Naive thymus-derived CD8-positive, alpha-beta T cell (primary cell): Measurements from ENCODE around the gene CXCR5. TPM values are rescaled to one million over a fixed set of nuclear protein-coding genes. Genes with fewer than 3 reads are reported as not detected.
A peak's percentile ranks its signal among the peaks of the same experiment; 100 is the strongest.

Experiments
- ATAC-seq, 2 donors: fragments of 150-1000 bp; cut with Tn5 transposase in 1 of 2; sonication (Bioruptor Pico), chemical (Tn5 transposase) in 1 of 2; 1 replicate in 1 of 2; 2 replicates in 1 of 2; pipeline ENCODE4 v1.10.0; 2021; ENCODE audit warnings: mild to moderate bottlenecking in 2 of 2, moderate library complexity in 2 of 2
- POLR2A ChIA-PET: fragments of 350-600 bp; sonication (Branson Sonifier 250); formaldehyde crosslinking; loops from one replicate; lab custom pipeline; 2021; ENCODE audit warnings: antibody characterized with exemption; lab: Charles Lee
- DNase-seq, 10 donors: peaks; one replicate each; pipeline versions ENCODE4 v3.0.0 to v3.0.0-alpha.2; 2020 to 2022
- H3K27ac Mint-ChIP-seq, 10 donors: one replicate each; pipeline ENCODE4 v1.8.0; 2020 to 2022; ENCODE audit warnings: mild to moderate bottlenecking in 10 of 10, mixed read lengths in 10 of 10, moderate library complexity in 4 of 10, inconsistent platforms in 1 of 10
- H3K27me3 Mint-ChIP-seq, 5 donors: one replicate each; pipeline ENCODE4 v1.8.0; 2021 to 2022; ENCODE audit warnings: mixed read lengths in 5 of 5
- H3K36me3 Mint-ChIP-seq, 3 donors: one replicate each; pipeline ENCODE4 v1.8.0; 2020 to 2022; ENCODE audit warnings: mixed read lengths in 3 of 3, mild to moderate bottlenecking in 2 of 3, inconsistent platforms in 1 of 3
- H3K4me1 Mint-ChIP-seq, 4 donors: one replicate each; pipeline ENCODE4 v1.8.0; 2021 to 2022; ENCODE audit warnings: mixed read lengths in 4 of 4
- H3K4me3 Mint-ChIP-seq, 10 donors: one replicate each; pipeline ENCODE4 v1.8.0; 2020 to 2022; ENCODE audit warnings: mild to moderate bottlenecking in 10 of 10, mixed read lengths in 10 of 10, moderate library complexity in 6 of 10, inconsistent platforms in 1 of 10
- H3K9me3 Mint-ChIP-seq, 9 donors: one replicate each; pipeline ENCODE4 v1.8.0; 2020 to 2022; ENCODE audit warnings: mixed read lengths in 9 of 9, mild to moderate bottlenecking in 3 of 9, inconsistent platforms in 1 of 9, moderate library complexity in 1 of 9
- polyA plus RNA-seq, 3 donors: library from polyadenylated mRNA; unstranded; fragments of 300-500 nt; fragmentation: Illumina TruSeq; gene quantifications; one replicate each; pipeline ENCODE4 v1.2.3, GENCODE V29; 2021
- total RNA-seq, 8 experiments: library from RNA in 2 of 8; stranded (reverse) in 2 of 8; gene quantifications; one replicate each; pipeline ENCODE4 v1.2.3 and lab custom pipeline; 2021 to 2026

CXCR5 gene
- total and polyA plus RNA-seq, 5 experiments from 2014 or later, result 0.17 to 3.5 (median 0.63) TPM

GRCh38 chr11:118923721-118924587 lies 40.3 kb downstream of the CXCR5 start:
- Mint-ChIP-seq H3K4me1 (peaks cover 42 to 69% (median 56%) of the 10 kb centered on the region in 4 donors), H3K27me3 (peaks cover 0 to 2% (median 0%) of the 10 kb centered on the region in 5 donors), H3K27ac (peak overlapping the region; percentile 93 to 100 (median 96)), H3K36me3 (peaks cover 11 to 27% (median 16%) of the 10 kb centered on the region in 3 donors), H3K4me3 (peak overlapping the region; percentile 87 to 99 (median 96)), H3K9me3 (peaks cover 0 to 2% (median 0%) of the 10 kb centered on the region in 9 donors)
- POLR2A ChIA-PET, result interaction anchor here (0.5 to 8.8 kb wide), 10 partner anchors 23 to 385 kb away, joined by 3 to 52 read pairs (median 4); partner anchors contain the start of gene DPAGT1
- ATAC-seq (no peak), DNase-seq (peak in 2 of 10 donors; percentile 49 to 62)

DNA sequence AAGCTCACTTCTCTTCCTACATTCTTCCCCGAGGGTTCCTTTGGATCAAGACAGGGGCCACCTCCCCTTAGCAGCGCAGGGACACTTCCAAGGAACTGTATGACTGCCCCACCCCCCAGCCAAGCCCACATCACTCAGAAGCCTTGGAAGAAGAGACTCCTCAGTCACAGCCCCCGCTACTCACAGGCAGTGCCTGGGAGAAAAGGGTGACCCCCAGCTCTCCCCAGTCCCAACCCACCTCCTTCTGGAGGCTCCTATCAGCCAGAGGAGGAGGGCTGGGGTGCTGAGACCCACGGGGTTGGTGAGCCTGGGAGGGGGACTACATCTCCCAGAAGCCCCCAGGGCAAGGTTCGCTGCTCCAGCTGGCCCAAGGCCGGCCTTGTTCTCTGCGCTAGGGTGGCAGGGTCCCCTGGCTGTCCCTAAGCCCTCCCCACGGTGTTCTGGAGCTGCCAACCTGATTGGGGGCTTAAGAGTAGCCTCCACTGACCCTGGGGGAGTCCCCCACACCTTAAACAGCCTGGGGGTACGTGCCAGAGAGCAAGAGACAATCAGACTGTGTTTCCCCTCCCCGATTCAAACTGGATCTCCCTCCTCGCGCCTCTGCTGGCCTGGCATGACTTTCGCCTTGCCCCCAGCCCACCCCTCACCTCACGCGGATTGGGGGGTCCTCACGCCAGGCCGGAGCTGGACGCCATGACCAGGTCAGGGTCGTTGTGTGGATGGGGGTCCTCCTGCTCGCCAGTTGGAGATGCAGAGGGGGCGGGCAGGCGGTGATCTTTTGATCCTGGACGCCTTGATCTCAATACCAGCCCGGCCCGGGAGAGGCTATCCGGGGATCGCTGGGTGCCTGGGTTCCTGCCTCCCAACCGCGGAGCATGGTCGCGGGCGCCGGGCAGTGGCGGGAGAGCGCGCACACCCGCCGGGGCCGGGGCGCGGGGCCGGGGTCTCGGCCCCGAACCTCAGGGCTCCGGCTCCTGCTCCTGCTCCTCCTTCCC lies 41.2 kb downstream of the CXCR5 start:
- Mint-ChIP-seq H3K36me3 (peaks cover 11 to 27% (median 16%) of the 10 kb centered on the region in 3 donors), H3K4me1 (peaks cover 37 to 60% (median 51%) of the 10 kb centered on the region in 4 donors), H3K27me3 (peaks cover 0 to 2% (median 0%) of the 10 kb centered on the region in 5 donors), H3K4me3 (peak overlapping the region; percentile 87 to 99 (median 96)), H3K9me3 (peaks cover 0 to 2% (median 0%) of the 10 kb centered on the region in 9 donors), H3K27ac (peak overlapping the region; percentile 93 to 100 (median 97))
- POLR2A ChIA-PET, result interaction anchor here (0.5 to 8.8 kb wide), 14 partner anchors 18 to 236 kb away, joined by 3 to 52 read pairs (median 4); partner anchors contain the start of genes DPAGT1 and UPK2
- DNase-seq (peak in 6 of 10 donors; percentile 34 to 70 (median 62)), ATAC-seq (no peak)

DNA sequence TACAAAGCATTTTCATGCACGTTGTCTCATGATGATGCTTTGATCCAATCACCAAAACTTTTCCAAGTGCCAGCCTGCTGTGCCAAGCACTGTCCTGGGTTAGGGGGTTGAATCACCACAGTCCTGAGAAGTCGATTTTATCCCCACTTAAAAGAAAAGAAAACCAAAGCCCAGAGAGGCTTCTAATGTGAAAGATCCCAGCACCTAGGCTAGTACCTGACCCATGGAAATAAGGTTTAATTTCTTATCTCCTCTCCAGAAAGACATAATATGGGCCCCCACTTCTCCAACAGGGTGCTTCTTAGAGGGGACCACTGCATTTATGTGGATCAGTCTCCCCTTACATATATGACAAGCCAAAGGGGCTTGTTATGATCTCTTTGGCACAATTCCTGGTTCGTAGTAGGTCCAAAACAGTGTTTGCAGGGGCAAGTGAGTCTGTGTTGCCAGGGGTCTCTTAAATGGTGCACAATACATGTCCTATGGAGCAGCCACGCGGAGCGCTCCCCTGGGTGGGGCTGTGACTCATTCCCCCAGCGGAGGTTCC lies 43.9 kb downstream of the CXCR5 start:
- Mint-ChIP-seq H3K4me3 (peak overlapping the region; percentile 93 to 99 (median 96)), H3K27ac (peak overlapping the region; percentile 96 to 100 (median 100)), H3K27me3 (peaks cover 0 to 2% (median 0%) of the 10 kb centered on the region in 5 donors), H3K4me1 (peaks cover 40 to 61% (median 50%) of the 10 kb centered on the region in 4 donors), H3K9me3 (peaks cover 0 to 2% (median 0%) of the 10 kb centered on the region in 9 donors), H3K36me3 (peaks cover 11 to 19% (median 11%) of the 10 kb centered on the region in 3 donors)
- POLR2A ChIA-PET, result interaction anchor here (0.6 to 8.8 kb wide), 7 partner anchors 14 to 163 kb away, joined by 3 to 52 read pairs (median 6); partner anchors contain the start of genes RPS25 and TRAPPC4
- DNase-seq (peak in 2 of 10 donors; percentile 10 to 56), ATAC-seq (no peak)

DNA sequence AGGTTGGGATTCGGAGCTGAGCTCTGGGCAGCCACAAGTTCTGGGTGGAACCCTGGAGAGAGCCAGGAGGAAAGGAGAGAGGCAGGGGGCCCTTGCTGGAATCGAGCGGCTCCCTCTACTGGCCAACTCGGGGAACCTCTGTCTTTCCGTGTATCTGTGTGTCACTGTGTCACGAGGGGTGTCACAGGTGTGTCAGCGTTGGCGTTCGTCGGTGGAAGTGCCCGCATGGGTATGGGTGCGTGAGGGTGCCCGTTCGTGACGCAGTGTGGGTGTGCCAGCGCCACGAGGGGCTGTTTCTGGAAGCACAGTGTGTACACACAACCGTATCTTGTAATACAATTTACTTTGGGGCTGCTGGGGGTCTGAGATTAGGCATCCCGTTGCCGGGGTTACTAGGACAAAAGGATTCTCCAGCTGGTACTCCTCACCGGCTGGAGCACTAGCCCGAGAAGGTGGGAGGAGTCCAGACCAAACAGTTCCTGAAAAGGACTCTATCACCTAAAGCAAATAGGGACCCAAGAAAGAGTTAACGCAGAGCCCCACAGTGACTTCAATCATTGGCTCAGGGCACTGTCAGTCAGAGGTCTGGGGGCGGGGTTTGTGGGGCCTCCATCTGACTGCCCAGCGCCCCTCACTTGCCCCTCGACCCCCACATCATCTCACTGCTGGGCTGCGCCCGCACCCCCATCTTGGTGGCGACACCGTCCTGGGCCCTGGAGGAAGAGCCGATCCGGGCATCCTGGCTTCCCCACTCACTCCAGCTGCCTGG lies 44.6 kb downstream of the CXCR5 start:
- POLR2A ChIA-PET, result interaction anchor here (0.6 to 8.8 kb wide), 11 partner anchors 9 to 235 kb away, joined by 3 to 52 read pairs (median 5); partner anchors contain the start of genes RPS25 and TRAPPC4
- Mint-ChIP-seq H3K4me3 (peak overlapping the region; percentile 93 to 99 (median 96)), H3K9me3 (peaks cover 0 to 2% (median 0%) of the 10 kb centered on the region in 9 donors), H3K4me1 (peaks cover 37 to 61% (median 51%) of the 10 kb centered on the region in 4 donors), H3K36me3 (peaks cover 7 to 15% (median 11%) of the 10 kb centered on the region in 3 donors), H3K27me3 (peaks cover 0 to 2% (median 0%) of the 10 kb centered on the region in 5 donors), H3K27ac (peak overlapping the region; percentile 96 to 100 (median 100))
- ATAC-seq, result peak; percentile 56 to 70
- DNase-seq, result peak; percentile 85 to 99 (median 98)

DNA sequence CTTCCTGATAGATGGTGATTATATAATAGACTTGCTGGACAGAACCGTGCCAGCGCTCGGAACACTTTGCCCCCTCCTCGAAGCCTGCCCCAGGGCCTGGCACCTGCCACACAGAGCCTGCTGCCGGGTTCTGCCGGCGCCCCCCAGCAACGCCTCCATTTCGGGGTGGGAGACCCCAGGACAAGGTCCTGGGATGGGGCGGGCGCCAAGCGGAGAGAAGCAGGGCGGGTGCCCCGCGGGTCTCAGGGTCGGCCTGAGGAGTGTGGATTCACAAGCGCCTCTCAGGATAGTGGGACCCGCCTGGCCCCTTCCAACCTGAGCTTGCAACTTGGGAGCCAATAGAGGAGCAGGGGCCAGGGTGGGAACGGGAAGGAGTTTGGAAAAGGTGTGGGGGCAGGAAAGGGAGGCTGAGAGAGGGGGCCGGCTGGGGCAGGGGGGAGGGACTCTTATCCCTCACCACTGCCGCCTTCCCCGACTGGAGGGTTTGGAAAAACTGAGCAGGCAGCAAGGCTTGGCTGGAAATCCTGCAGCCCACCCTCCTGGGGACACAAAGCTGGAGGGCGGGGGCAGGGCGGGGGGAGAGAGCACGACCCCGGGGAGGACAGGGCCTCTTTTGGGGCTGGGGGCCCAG lies 45.3 kb downstream of the CXCR5 start:
- peak overlapping the region; percentile 93 to 99 (median 96) for H3K4me3 Mint-ChIP-seq
- POLR2A ChIA-PET, result interaction anchor here (0.6 to 8.8 kb wide), 14 partner anchors 8 to 493 kb away, joined by 3 to 52 read pairs (median 6); partner anchors contain the start of genes CENATAC, KMT2A, RPS25 and TRAPPC4
- peaks cover 0 to 2% (median 0%) of the 10 kb centered on the region in 9 donors for H3K9me3 Mint-ChIP-seq
- peaks cover 33 to 60% (median 54%) of the 10 kb centered on the region in 4 donors for H3K4me1 Mint-ChIP-seq
- peak overlapping the region; percentile 96 to 100 (median 100) for H3K27ac Mint-ChIP-seq
- H3K27me3 Mint-ChIP-seq, result peaks cover 0 to 2% (median 0%) of the 10 kb centered on the region in 5 donors
- ATAC-seq, result peak; percentile 0 to 13
- peak in 1 of 10 donors; percentile 43 for DNase-seq
- H3K36me3 Mint-ChIP-seq, result peaks cover 2 to 8% (median 4%) of the 10 kb centered on the region in 3 donors

DNA sequence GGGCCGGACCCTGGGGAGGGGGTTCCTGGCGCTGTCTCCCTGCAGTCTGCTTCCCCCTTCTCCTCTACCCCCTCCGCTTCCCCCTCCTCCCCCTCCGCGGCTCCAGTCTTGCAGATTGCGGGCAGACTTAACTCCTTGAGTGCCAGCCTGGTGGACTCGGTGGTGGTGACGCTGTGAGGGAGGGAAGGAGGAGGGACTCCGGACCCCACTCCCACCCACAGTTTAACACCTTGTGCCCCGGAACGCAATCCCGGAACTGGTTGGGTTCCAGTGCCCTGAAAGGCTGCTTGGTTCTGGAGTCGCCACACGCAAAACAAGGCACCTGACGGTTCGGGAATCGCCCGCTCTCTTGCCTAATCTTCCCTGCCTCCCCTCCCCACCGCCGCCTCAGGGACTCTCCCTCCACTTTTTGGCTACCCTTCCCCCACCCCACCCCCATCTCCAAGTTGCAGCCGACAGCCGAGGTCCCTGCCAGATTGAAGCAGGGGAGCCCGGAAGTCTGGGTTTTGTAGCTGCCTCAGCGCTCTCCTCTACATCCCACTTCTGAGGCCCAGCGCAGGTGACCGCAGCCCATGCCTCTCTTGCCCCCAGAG lies 45.9 kb downstream of the CXCR5 start:
- H3K4me1 Mint-ChIP-seq, result peaks cover 31 to 57% (median 51%) of the 10 kb centered on the region in 4 donors
- POLR2A ChIA-PET, result interaction anchor here (0.6 to 8.8 kb wide), 20 partner anchors 8 to 494 kb away, joined by 3 to 52 read pairs (median 4); partner anchors contain the start of genes CENATAC, KMT2A, RPS25 and TRAPPC4
- H3K4me3 Mint-ChIP-seq, result peak overlapping the region; percentile 90 to 99 (median 96)

DNA sequence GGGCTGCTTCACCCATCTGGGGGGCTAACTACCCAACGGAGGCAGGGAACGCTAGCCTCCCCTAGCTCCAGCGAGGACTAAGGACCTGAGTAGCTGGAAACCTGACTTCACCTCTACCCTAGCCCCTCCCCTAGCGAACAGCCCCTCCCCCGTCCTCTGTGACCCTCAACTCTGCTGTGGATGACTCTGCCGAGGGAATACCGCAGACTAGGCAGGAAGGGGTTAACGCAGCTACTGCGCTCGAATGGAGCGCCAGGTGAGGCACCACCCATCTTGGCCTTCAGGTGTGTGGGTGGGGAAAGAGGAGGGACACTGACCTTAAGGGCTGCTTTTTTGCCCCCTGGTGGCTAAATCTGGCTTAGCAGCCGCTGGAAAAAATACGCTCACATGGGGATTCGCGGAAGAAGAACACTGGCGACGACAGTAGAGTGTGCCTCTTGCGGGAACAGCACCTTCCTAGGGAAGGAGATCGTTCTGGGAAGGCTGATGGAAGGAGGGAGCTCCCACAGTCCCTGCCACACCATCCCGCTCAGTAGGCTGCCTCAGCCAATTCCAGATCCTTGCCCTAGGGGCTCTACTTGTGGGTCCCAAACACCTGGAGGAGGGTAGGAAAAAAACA lies 46.5 kb downstream of the CXCR5 start:
- DNase-seq (peak; percentile 72 to 95 (median 88)), ATAC-seq (peak; percentile 21 to 24)
- Mint-ChIP-seq H3K4me1 (peaks cover 31 to 58% (median 51%) of the 10 kb centered on the region in 4 donors), H3K27ac (peak overlapping the region; percentile 94 to 100 (median 100)), H3K36me3 (peaks cover 0 to 5% (median 0%) of the 10 kb centered on the region in 3 donors), H3K9me3 (peaks cover 0 to 2% (median 0%) of the 10 kb centered on the region in 9 donors), H3K27me3 (peaks cover 0 to 2% (median 0%) of the 10 kb centered on the region in 5 donors), H3K4me3 (peak overlapping the region; percentile 90 to 99 (median 96))
- POLR2A ChIA-PET, result interaction anchor here (0.6 to 8.8 kb wide), 19 partner anchors 11 to 494 kb away, joined by 3 to 52 read pairs (median 5); partner anchors contain the start of genes CENATAC, KMT2A, RPS25 and TRAPPC4

More for the DNA sequence above, 45.9 kb downstream of the CXCR5 start:
- peak; percentile 29 to 31 for ATAC-seq
- peak; percentile 63 to 94 (median 84) for DNase-seq
- Mint-ChIP-seq H3K9me3 (peaks cover 0 to 2% (median 0%) of the 10 kb centered on the region in 9 donors), H3K27me3 (peaks cover 0 to 2% (median 0%) of the 10 kb centered on the region in 5 donors), H3K27ac (peak overlapping the region; percentile 94 to 100 (median 100)), H3K36me3 (peaks cover 0 to 5% (median 0%) of the 10 kb centered on the region in 3 donors)

DNA sequence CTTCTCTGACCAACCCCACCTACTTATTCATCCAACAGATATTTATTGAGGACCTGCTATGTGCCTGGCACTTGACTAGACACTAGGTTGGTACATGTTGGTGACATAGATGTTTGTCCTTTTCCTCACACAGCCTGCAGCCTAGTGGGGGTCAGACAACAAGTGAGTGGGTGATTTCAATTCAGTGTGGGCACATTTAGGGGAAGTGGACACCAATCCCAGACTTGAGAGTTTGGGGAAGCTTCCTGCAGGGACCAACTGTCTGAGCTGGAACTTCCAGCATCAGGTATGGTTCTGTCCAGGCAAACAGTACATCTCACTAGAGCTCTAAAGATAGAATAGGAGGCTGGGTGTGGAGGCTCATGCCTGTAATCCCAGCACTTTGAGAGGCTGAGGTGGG lies 47.9 kb downstream of the CXCR5 start:
- no peaks in the 10 kb centered on the region for H3K27me3 Mint-ChIP-seq
- H3K4me3 Mint-ChIP-seq, result peak overlapping the region in 5 of 10 donors; percentile 20 to 97 (median 31)
- H3K27ac Mint-ChIP-seq, result peak overlapping the region; percentile 94 to 100 (median 100)
- POLR2A ChIA-PET, result interaction anchor here (1.1 to 5.9 kb wide), 4 partner anchors 10 to 242 kb away, joined by 3 to 50 read pairs (median 6); no protein-coding TSS in a partner anchor
- no peaks in the 10 kb centered on the region for H3K36me3 Mint-ChIP-seq
- no peaks in the 10 kb centered on the region for H3K9me3 Mint-ChIP-seq
- ATAC-seq, result no peak
- no peak for DNase-seq
- H3K4me1 Mint-ChIP-seq, result peaks cover 26 to 56% (median 48%) of the 10 kb centered on the region in 4 donors

- POLR2A ChIA-PET, result interaction anchor here (0.6 to 5.9 kb wide), 2 partner anchors 8 to 164 kb away, joined by 4 to 50 read pairs; no protein-coding TSS in a partner anchor
- peaks cover 20 to 45% (median 35%) of the 10 kb centered on the region in 4 donors for H3K4me1 Mint-ChIP-seq
Observed at GRCh38 chr11:118933486-118933885, 49.8 kb downstream of the CXCR5 start.

More at GRCh38 chr11:118933486-118933885, 49.8 kb downstream of the CXCR5 start:
- H3K36me3 Mint-ChIP-seq, result no peaks in the 10 kb centered on the region
- ATAC-seq (no peak), DNase-seq (peak in 1 of 10 donors; percentile 37)
- H3K9me3 Mint-ChIP-seq, result no peaks in the 10 kb centered on the region
- H3K4me3 Mint-ChIP-seq, result no peak overlapping the region
- H3K27me3 Mint-ChIP-seq, result no peaks in the 10 kb centered on the region
- H3K27ac Mint-ChIP-seq, result peak overlapping the region; percentile 31 to 91 (median 75)
